GM19467 (cell line): ENCODE results near the gene ZCCHC14.

Experiments used
- ATAC-seq: cut with Tn5 transposase; IDR thresholded peaks from one replicate; pipeline ENCODE4 v1.9.1; 2021; ENCODE audit warnings: mild to moderate bottlenecking, moderate library complexity; ENCODE audit not compliant: unreplicated experiment

The ZCCHC14 gene

DNA sequence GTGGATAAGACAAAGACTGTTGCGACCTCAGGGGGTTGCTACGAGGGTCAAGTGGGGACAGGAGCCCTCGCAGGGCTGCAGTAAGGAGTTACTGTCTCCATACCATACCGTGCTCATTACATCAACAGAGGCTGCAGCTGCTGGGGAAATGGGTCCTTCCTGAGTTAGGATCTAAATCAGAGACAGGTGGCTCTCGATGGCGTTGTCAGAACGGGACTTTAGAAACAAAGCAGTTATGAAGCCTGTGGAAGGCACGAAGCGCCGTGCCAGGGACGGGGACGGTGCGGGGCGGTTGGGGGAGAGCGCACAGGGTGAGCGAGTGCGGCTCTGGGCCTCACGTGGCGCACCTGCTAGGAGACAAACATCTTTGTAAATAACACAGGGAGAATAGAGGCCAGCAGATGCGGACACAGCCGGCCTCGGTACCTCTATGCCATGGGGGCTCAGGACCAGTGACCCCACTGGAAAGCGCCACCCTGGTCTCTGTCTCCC lies 34.4 kb downstream of the ZCCHC14 start:
- ATAC-seq: no peak

- no peak for ATAC-seq
These were observed 35.0 kb downstream of the ZCCHC14 start for GRCh38 chr16:87457709-87458423.

- ATAC-seq: no peak
These were observed 35.7 kb downstream of the ZCCHC14 start for GRCh38 chr16:87457061-87457611.

GRCh38 chr16:87454391-87454790 lies 38.4 kb downstream of the ZCCHC14 start:
- no peak for ATAC-seq

GRCh38 chr16:87453326-87453725 lies 39.5 kb downstream of the ZCCHC14 start:
- ATAC-seq: no peak

DNA sequence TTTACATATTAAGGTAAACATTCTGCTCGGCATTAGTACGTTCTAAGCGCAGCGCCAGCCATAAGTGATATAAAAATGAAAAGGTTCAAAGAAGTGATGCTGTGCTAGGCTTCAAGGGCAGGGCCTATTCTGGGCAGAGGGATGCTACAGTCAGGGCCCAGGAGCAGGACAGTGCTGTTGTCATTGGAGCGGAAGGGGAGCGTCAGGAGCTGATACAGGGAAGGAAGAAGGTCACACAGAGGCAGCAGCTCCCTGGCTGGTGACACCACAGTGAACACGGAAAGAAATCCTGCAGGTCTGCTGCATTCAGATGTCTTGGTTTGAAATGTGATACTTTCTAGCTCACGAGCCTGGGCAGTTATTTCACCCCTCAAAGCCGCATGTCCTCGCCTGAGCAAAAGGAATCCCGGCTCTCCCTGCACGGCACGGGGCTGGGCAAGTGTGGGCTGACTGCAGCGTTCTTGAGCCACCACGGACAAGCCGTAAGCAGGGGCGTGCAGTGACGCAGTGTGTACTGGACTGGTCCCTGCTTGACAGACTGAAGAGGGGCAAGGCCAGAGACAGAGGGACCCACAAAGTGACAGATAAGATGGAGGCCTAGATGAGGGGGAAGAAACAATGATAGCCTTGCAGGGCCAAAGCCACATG lies 41.1 kb downstream of the ZCCHC14 start:
- ATAC-seq: no peak

GRCh38 chr16:87448866-87449265 lies 44.0 kb downstream of the ZCCHC14 start:
- no peak for ATAC-seq

- ATAC-seq: no peak
These were observed 45.5 kb downstream of the ZCCHC14 start for GRCh38 chr16:87447323-87447722.

DNA sequence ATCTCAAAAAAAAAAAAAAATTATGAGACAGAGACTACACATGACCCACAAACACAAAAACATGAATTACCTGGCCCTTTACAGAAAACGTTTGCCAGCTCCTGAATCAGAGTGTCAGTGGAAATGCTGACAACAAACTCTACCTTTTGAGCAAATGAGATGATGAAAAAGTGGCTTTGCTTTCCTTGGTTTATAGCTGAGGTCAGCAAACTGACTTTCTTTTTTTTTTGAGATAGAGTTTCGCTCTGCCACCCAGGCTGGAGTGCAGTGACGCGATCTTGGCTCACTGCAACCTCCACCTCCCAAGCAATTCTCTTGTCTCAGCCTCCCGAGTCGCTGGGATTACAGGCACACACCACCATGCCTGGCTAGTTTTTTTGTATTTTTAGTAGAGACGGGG lies 46.3 kb downstream of the ZCCHC14 start:
- no peak for ATAC-seq

GRCh38 chr16:87445486-87445885 lies 47.3 kb downstream of the ZCCHC14 start:
- no peak for ATAC-seq

DNA sequence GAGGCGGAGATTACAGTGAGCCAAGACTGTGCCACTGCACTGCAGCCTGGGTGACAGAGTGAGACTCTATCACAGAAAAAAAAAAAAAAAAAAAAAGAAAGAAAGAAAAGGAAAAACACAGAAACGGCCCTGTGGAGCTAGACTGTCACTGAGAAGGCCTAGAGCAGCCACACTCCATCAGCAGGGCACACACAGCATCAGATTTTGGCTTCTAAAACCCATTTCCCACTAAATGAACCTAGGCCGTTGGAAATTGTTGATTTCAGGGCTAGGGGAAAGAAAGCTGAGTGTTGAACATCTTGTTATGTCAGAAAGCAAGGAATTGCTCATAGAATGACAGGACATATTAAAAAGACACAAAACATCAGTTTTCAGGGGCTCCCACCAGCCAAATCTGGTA lies 48.9 kb downstream of the ZCCHC14 start:
- no peak for ATAC-seq

- ATAC-seq: no peak
These were observed 49.8 kb downstream of the ZCCHC14 start for GRCh38 chr16:87443016-87443415.

DNA sequence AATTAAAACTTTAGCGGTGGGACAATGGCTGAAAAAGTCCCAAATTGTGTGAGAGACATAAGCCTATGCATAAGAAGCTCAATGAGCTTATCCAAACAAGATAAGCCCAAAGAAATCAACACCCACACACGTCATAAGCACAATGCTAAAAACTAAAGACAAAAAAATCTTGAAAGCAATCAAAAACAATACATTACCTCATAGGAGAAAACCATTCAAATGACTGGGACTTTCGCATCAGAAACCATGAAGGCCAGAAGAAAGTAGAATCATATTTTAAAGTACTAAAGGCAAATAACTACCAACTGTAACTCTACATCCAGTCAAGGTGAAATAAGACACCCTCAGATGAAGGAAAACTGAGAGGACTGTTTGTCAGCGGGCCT lies 50.2 kb downstream of the ZCCHC14 start:
- no peak for ATAC-seq

- no peak for ATAC-seq
These were observed 50.8 kb downstream of the ZCCHC14 start for GRCh38 chr16:87441886-87442580.

GRCh38 chr16:87439926-87440325 lies 52.9 kb downstream of the ZCCHC14 start:
- ATAC-seq: no peak

- ATAC-seq: no peak
These were observed 54.2 kb downstream of the ZCCHC14 start for GRCh38 chr16:87438611-87438985.

DNA sequence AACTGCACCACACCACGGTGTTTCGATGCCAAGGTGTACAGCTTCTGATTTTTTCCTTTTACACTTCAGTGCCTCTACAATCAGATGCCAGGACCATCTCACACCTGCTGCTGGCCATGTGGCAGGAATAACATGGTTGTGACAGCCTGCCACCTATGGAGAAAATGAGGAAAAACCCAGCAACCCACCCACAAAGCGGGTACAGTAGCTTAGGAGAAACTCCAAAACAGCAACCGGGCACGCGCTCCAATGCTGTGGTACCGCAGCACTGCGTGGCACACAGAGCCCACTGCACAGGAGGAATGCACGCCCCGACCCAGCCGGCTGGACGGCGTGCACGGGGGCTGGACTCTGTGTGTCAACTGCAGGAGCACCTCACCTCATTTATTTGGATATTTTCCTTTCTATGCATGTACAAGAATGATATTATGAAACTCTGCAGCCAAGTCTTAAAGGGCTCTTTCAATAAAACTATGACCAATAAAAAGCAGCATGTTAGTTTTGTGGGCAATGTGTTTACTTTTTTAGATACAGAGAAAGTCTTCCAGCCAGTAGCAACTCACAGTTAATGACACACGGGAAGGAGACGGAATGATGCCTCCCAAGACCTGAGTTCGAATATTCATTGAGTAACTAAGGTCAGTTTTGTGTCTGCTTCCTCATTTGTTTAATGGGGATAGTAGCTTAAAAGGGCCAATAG lies 54.8 kb downstream of the ZCCHC14 start:
- ATAC-seq: no peak

GRCh38 chr16:87437327-87437726 lies 55.5 kb downstream of the ZCCHC14 start:
- ATAC-seq: no peak

DNA sequence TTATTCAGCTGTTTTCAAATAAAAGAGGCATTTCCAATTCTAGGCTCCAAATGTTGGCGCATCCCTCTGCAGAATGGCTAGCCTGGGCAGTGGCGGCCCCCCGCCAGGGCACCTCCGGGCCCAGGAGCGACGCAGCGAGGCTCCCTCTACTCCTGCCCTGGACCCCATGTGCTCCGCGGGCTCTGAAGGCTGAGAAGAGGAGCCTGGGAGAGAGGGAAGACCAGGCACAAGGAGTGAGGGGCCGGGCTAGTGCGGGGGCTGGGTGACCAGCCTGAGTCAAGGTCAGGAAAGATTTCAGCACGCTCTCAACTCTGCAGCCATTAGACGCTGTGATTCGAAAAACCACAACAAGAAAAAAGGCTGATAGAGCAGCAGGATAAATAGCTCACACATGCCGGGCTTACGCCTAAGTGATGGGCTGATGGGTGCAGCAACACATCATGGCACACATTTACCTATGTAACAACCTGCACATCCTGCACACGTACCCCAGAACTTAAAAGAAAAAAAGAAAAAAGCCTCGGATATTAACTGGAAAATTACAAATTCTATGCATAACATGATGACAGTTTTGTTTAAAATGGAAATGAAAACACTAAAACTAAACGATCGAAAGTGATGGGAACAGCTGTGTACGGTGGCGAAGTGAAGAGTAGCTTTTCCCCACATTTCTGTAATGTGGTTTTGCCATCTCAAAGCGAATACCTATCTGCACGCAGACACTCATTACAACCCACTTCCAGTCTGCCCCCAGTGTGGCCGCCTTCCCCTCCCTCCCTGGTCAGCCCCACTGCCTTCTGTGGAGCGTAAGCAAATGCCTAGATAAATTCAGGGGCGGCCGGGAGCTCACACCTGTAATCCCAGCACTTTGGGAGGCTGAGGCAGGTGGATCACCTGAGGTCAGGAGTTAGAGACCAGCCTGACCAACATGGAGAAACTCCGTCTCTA lies 56.3 kb downstream of the ZCCHC14 start:
- ATAC-seq: no peak
